ENCODE results near the gene EN1. TPM values are rescaled to one million over a fixed set of nuclear protein-coding genes. Genes with fewer than 3 reads are reported as not detected.
A peak's percentile ranks its signal among the peaks of the same experiment; 100 is the strongest.

Gene EN1
- total and polyA plus RNA-seq, 2 experiments from 2014 or later = 0.43 to 1.3 TPM

- H3K9me3 ChIP-seq (ENCODE audit: low read depth) = no peaks in the 10 kb centered on the region
- H3K36me3 ChIP-seq (replicated peaks; ENCODE audit: insufficient read depth, low read depth) = no peaks in the 10 kb centered on the region
- H3K4me2 ChIP-seq = no peak overlapping the region
- H3K4me1 ChIP-seq (ENCODE audit: insufficient read depth) = peaks cover 19% of the 10 kb centered on the region
- no peak for DNase-seq (ENCODE audit: low spot score)
- no peak overlapping the region for H2AFZ ChIP-seq
- no peak overlapping the region for H3K27ac ChIP-seq
- H3K79me2 ChIP-seq = no peaks in the 10 kb centered on the region
- peaks cover 95% of the 10 kb centered on the region for H3K27me3 ChIP-seq
- H3K4me3 ChIP-seq = no peak overlapping the region
- no peak for TF ChIP-seq CTCF (IDR thresholded peaks at IDR 0.05; ENCODE audit: poor library complexity)
- peak; percentile 34 for TF ChIP-seq EZH2phosphoT487 (IDR thresholded peaks at IDR 0.05; ENCODE audit: low read depth, severe bottlenecking, unreplicated experiment)
- 26% methylated on average over 9 of the region's 9 CpGs for WGBS (ENCODE audit: low lambda C conversion rate, missing lambda C conversion rate)
- no peaks in the 10 kb centered on the region for H3K9me2 ChIP-seq (replicated peaks; ENCODE audit: insufficient read depth)
- no peaks in the 10 kb centered on the region for H4K20me1 ChIP-seq (ENCODE audit: insufficient read depth, poor library complexity, severe bottlenecking)
Measured at GRCh38 chr2:118850901-118851415, 3.5 kb upstream of the EN1 start.

- Histone ChIP-seq H3K27ac (no peak overlapping the region), H3K27me3 (peaks cover 96% of the 10 kb centered on the region), H3K4me2 (no peak overlapping the region), H3K9me3 (ENCODE audit: low read depth) (no peaks in the 10 kb centered on the region), H4K20me1 (ENCODE audit: insufficient read depth, poor library complexity, severe bottlenecking) (no peaks in the 10 kb centered on the region), H3K4me3 (no peak overlapping the region), H3K9me2 (replicated peaks; ENCODE audit: insufficient read depth) (no peaks in the 10 kb centered on the region), H3K79me2 (no peaks in the 10 kb centered on the region), H2AFZ (no peak overlapping the region), H3K36me3 (replicated peaks; ENCODE audit: insufficient read depth, low read depth) (no peaks in the 10 kb centered on the region), H3K4me1 (ENCODE audit: insufficient read depth) (peaks cover 15% of the 10 kb centered on the region)
- no peak for DNase-seq (ENCODE audit: low spot score)
- WGBS (ENCODE audit: low lambda C conversion rate, missing lambda C conversion rate) = 20% methylated on average over 32 of the region's 32 CpGs
- TF ChIP-seq CTCF (IDR thresholded peaks at IDR 0.05; ENCODE audit: poor library complexity) = no peak
- TF ChIP-seq EZH2phosphoT487 (IDR thresholded peaks at IDR 0.05; ENCODE audit: low read depth, severe bottlenecking, unreplicated experiment) = peak; percentile 78
- peak; percentile 80 for TF ChIP-seq EZH2 (IDR thresholded peaks at IDR 0.05; ENCODE audit: borderline replicate concordance)
Measured at GRCh38 chr2:118850168-118850900, 2.9 kb upstream of the EN1 start.

- Histone ChIP-seq H3K79me2 (no peaks in the 10 kb centered on the region), H3K4me2 (no peak overlapping the region), H2AFZ (no peak overlapping the region), H3K9me3 (ENCODE audit: low read depth) (no peaks in the 10 kb centered on the region), H3K27me3 (peaks cover 96% of the 10 kb centered on the region), H3K9me2 (replicated peaks; ENCODE audit: insufficient read depth) (no peaks in the 10 kb centered on the region), H3K4me3 (no peak overlapping the region), H4K20me1 (ENCODE audit: insufficient read depth, poor library complexity, severe bottlenecking) (no peaks in the 10 kb centered on the region), H3K4me1 (ENCODE audit: insufficient read depth) (peaks cover 12% of the 10 kb centered on the region), H3K27ac (no peak overlapping the region), H3K36me3 (replicated peaks; ENCODE audit: insufficient read depth, low read depth) (no peaks in the 10 kb centered on the region)
- 8% methylated on average over 52 of the region's 52 CpGs for WGBS (ENCODE audit: low lambda C conversion rate, missing lambda C conversion rate)
- DNase-seq (ENCODE audit: low spot score) = no peak
- TF ChIP-seq EZH2 (IDR thresholded peaks at IDR 0.05; ENCODE audit: borderline replicate concordance) (peak; percentile 91), EZH2phosphoT487 (IDR thresholded peaks at IDR 0.05; ENCODE audit: low read depth, severe bottlenecking, unreplicated experiment) (peak; percentile 19), CTCF (IDR thresholded peaks at IDR 0.05; ENCODE audit: poor library complexity) (no peak)
Measured at GRCh38 chr2:118849226-118850167, 2.0 kb upstream of the EN1 start.

Data from hepatocyte (in vitro differentiated cells).